Measurements from ENCODE around the gene PLPP6. TPM values are rescaled to one million over a fixed set of nuclear protein-coding genes. Genes with fewer than 3 reads are reported as not detected.

Gene PLPP6
- total RNA-seq, 1 donor from 2014 or later = 11.4 TPM

DNA sequence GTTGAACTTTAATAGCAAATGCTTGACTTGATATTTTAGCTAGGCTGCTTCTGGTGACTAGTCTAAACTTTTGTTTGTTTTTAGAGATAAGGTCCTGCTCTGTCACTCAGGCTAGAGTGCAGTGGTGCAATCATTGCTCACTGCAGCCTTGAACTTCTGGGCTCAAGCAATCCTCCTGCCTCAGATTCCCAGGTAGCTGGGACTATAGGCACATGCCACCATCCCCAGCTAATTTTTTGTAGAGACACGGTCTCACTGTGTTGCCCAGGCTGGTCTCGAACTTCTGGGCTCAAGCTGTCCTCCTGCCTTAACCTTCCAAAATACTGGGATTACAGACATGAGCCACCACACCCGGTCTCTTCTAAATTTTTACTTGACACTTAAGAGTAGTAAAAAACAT is 38.0 kb downstream of the PLPP6 start:
- no peak for DNase-seq (ENCODE audit: low spot score)

- DNase-seq (ENCODE audit: low spot score) = no peak
These were observed 38.8 kb downstream of the PLPP6 start for GRCh38 chr9:4700932-4701331.

DNA sequence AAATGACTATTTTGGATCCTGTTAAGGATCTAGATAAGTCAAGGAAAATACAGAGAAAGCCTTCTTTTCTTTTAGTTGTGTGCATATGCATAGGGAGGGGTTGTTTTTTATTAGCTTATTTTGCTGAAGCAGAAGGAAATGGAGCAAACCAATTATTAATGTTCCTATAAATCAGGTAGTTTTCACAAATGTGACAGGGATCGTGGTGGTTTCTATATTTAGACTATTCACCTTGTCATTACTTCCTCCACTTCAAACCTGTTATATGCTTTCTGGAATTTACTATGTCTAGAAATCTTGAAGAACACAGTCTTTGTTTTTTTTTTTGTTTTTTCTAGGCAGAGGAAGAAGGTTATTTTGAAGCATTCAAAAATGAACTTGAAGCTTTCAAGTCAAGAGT is 39.4 kb downstream of the PLPP6 start:
- DNase-seq (ENCODE audit: low spot score) = no peak

DNA sequence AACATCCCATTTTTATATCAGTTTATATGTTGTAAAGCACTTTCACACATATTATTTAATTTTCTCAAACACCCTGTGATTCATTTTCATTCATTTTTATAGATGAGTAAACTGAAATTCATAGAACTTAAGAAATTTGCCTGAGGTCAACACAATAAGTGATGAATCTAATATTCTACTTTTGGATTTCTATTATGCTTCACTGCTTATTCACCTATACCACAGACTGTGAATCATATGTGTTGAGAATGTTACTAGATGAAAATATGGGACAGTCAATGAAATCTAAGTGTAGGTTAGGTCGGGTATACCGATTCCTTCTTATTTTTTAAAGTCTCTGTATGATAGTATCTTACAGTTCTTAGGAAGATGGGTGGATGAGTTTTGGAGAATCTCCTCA is 42.0 kb downstream of the PLPP6 start:
- DNase-seq (ENCODE audit: low spot score) = no peak

GRCh38 chr9:4706021-4706420 is 43.9 kb downstream of the PLPP6 start:
- no peak for DNase-seq (ENCODE audit: low spot score)

DNA sequence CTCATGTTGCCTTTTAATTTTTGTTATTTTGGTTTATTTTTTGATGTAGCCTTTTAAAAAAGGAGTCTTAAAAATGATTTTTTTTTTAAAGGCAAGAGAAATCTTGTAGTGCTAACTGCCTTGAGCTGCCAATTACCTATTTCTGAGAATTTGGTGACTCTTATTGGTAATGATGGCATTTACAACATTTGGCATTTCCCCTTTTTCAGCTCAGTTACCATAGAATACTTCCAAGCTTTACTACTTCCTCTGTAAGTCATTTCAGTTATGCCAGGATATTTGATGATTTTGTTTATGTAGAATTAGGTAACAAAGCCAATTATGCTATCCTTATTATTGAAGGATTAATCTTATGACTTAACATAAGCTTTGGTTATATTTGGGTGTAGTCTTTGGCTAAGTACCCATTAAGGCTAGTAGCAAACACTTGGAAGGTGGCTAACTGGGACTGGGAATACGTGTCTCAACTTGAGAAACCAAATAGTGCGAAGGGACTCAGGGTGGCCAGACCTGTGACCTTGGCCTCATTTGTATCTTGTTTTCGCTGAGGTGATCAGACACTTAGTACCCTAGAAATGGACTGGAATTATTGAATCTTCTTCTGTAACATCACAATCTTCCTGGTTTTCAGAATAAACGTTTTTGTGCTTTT is 45.0 kb downstream of the PLPP6 start:
- DNase-seq (ENCODE audit: low spot score) = no peak

DNA sequence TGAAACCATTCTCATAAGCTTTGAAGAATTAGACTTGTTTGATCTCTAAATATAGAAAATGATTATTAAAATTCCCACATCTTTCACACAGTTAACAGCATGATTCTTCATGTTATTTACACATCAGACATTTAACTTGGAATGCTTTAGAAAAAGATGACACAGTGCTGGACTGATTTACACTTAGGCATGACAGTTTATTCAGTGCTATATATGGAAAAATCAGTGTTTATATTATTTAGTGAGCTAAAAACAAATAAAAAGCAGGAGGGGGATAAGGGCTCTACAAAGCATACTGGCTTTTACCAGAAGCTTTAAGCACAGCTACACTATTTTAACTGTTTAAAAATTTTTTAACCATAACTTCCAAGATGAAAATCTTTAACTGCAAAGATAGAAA is 47.3 kb downstream of the PLPP6 start:
- no peak for DNase-seq (ENCODE audit: low spot score)

DNA sequence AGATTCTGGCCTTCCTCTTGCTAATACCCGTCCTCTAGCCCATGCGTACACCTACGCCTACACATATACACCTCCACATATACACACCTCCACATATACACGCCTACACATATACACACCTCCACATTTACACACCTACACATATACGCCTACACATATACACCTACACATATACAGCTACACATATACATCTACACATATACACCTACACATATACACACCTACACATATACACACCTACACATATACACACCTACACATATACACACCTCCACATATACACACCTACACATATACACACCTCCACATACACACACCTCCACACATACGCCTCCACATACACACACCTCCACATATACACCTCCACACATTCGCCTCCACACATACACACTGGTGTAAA is 51.8 kb downstream of the PLPP6 start:
- DNase-seq (ENCODE audit: low spot score) = no peak

DNA sequence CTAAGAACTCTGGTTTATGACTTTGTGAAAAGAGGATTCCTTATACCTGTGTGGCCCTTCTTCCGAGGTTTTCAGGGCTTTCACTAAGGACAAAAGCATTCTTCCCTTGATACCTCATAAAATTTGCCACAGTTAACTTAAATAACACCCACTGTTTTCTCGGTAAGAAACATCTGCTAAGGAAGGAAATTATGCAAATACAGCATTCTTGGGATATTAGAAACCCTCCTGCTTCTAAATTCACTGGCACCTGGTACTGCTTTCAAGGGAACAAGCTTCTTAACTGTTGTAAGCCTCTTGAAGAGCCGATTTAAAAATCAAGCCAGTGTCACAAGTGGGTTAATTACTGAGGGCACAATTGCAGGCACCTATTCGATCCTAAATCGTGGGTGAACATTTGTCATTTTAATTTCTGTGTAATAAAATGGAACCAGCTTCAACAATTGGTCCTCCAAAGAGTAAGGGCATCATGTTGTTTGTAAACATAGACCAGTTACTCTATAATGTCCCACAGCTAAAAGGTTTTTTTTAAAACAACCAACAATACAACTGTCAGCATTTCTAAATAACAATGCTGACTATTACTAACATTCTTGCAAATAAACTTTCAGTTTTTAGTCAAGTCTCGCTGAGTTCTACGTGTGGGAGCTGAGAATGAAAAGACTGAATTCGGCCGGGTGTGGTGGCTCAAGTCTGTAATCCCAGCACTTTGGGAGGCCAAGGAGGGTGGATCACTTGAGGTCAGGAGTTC is 52.3 kb downstream of the PLPP6 start:
- no peak for DNase-seq (ENCODE audit: low spot score)

Other genes with a start within 250 kb of the PLPP6 start
- 5.0 TPM for gene SLC1A1, start 171.8 kb upstream of the PLPP6 start, total RNA-seq
- 23.1 TPM for gene SPATA6L, start 4.2 kb downstream of the PLPP6 start, total RNA-seq
- 18.3 TPM for gene CDC37L1, start 17.3 kb downstream of the PLPP6 start, total RNA-seq
- gene AK3, start 78.9 kb downstream of the PLPP6 start, total RNA-seq = 81.6 TPM
- gene RCL1, start 130.7 kb downstream of the PLPP6 start, total RNA-seq = 35.1 TPM

All from ureter (tissue), 1 donor.